Activated T-cell treated with anti-CD3 and anti-CD28 coated beads for 1 hour (primary cell): ENCODE results near the gene KRT82.
"Not testable (repeated sequence)": the region's sequence is repeated elsewhere in the genome, so short reads cannot be mapped to it uniquely, and the experiment has no call there.

Experiments used
- DNase-seq: peaks from one replicate; pipeline ENCODE4 v3.0.0-alpha.2; 2020; ENCODE audit warnings: low read depth

The KRT82 gene

DNA sequence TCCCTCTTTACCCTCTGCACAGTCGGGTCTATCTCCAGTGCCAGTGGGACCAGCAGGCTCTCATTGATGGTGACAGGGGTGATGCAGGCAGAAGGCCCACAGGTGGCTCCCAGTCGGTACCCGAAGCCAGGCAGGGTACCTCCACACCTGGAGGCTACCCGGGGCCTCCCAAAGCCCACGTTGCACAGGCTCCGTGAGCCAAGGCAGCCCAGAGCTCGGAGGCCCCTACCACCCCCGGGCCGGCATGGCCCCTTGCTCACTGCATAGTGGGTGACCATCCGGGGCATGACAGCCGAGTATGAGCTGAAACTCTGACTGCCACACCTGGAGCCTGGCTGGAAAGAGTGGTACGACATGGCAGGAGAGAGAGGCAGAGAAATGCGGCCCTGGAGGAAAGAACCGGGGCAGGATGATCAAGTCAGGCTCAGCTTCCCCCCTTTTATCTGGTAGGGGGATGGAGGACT is at the start of gene KRT82:
TSS of gene KRT82 (minus strand) at position 414 of the 464 bp plus-strand sequence. CDS start at position 356, 58 bp downstream.
- DNase-seq: no peak

DNA sequence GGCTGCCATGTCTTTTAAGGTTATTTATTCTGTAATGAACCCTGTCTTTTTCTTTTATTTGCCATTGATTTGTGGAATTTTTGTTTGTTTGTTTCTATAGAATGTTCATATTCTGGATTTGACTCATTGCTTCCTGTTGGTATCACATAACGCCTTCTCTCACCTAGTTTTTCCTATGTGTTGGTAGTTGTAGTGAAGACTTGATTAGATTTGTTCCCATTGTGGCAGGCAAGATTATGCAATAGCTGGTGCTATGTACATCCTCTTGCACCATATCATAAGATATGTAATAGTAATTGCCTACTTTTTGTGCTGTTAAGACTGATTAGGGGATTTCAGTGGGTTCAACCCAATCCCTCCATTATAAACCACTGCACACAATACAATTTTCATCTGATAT is 49.7 kb upstream of the KRT82 start:
- no peak for DNase-seq

DNA sequence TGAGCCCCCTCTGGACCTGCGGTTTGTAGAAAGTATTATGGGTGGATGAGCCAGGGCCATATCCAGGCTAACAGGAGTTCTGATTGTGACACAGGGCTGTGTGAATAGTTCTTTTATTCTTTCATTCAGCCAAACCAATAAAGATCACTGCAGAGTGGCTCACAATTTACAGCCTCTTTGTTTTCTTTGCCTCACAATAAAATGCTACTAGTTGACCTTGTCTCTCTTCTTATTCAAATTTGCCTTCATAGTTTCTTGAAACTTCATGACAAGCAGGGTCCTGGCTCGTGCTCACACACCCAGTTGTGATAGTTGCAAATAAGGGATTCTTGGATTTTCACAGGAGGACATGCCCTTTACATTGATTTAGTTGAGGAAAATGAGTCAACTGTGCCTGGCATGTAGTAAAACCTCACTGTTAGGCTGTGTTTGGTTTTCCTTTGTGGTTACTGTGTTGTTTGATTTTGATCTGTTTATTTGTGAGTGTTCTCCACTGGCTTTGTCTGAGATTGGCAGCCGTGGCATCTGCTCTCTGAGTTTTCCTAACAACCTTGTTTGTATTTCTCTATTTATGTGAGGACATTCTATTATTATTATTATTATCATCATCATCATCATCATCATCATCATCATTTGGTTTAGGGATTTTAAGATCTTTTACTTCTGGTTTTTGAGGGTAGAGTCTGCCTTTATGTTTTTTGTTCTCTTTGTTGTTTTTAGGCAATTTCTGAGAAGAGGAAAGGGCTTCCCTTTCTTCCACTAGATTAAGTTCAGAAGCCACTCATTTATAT is 48.5 kb upstream of the KRT82 start:
- no peak for DNase-seq

DNA sequence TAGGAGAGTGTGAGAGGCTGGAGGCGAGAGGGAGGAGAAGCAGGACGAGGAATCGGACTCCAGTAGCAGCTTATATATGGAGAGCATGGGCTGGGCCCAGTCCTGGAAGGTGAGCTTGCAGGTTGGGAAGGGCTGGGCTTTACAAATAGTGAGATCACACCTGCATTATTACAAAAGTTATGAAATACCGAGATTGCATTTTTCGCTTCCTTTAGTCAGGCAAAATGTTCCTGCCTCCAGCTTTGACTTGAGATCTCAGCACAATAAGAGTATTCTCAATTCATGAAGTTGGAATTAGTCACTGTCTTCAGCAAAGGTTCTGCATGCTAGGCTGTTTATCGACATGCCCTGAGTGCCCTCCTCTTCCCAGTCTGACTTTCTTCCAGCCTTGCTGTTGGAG is 46.0 kb upstream of the KRT82 start, which contains the start of gene KRT6B:
TSS of gene KRT6B (minus strand) at position 46 of the 400 bp plus-strand sequence. CDS start 68 bp downstream, outside the sequence.
- DNase-seq: no peak

DNA sequence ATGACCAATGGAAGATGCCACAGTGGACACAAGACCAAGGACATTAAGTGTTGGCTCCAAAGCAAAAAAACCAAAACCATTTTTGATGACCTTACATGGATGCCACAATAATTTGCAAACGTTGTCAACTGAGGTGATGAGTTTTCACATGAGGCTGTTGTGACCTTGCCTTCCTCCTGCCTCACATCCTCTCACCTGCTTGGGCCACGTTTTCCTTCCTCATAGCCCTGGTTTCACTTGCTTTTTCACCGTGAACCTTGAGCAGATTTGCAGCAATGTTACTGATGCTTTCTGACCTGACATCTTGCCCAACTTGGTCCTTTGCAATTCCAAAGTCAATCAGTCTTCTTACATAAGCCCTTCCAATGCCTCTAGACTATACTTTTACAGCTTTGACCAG is 42.1 kb upstream of the KRT82 start:
- no peak for DNase-seq

DNA sequence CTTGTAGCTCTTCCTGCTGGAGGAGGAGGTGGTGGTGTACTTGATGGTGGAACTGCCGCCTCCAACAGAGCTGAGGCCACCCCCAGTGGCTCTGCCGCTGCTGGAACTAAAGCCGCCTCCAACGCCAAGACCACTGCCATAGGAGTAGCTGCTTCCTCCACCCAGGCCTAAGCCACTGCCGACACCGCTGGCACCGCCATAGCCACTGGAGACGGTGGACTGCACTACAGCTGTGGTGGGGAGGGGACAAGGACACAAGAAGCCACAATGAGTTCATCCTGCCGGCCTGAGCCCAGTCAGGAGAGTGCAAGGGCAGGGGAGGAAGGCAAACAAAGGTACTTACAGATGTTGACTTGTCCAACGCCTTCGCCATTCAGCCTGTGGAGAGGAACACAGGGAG is 41.1 kb upstream of the KRT82 start:
- DNase-seq: not testable (repeated sequence)

DNA sequence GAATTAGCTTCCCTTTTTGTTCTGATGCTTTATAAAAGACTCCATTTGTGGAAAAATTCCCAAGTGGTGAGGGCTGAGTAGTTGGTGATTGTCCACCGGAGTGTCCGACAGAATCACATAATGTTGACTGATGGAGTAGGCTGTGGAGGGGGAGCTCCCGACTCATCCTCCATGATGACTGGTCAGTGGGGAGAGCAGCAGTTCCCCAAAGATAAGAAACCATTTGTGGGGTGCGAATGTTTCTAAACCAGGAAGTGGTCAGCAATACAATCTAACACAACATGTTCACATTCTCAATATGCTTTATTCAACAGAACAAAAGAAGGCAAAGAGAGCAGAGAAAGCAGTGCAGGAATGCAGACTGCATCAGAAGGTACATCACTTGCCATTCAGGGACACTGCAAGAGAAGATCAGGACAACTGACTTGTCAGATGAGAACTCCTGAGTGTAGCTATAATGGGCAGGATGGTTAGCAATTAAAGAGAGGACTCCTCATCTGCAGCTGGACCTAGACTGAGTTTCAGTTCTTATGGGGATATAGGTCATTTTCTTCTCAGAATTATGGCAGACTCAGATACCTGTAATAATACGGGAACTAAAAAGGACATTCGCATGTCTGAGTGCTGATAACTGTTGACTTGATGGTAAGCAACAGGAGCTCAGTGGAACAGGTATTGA is 40.4 kb upstream of the KRT82 start:
- DNase-seq: no peak

DNA sequence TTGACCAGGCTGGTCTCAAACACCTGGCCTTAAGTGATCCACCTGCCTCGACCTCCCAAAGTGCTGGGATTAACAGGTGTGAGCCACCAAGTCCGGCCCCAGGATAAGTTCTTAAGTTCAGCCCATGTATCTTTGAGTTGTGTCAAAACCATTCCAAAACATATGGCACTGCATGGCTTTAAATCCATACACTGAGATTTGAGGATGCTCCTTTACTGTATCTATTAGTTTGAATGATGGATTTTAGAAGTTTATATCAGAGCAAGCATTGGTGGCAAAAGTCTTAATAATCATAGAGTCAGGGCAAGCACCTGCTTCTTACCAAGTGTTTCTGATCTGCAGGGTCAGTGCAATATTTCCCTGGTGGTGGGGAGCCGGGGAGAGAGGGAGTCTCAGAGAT is 39.7 kb upstream of the KRT82 start:
- no peak for DNase-seq

DNA sequence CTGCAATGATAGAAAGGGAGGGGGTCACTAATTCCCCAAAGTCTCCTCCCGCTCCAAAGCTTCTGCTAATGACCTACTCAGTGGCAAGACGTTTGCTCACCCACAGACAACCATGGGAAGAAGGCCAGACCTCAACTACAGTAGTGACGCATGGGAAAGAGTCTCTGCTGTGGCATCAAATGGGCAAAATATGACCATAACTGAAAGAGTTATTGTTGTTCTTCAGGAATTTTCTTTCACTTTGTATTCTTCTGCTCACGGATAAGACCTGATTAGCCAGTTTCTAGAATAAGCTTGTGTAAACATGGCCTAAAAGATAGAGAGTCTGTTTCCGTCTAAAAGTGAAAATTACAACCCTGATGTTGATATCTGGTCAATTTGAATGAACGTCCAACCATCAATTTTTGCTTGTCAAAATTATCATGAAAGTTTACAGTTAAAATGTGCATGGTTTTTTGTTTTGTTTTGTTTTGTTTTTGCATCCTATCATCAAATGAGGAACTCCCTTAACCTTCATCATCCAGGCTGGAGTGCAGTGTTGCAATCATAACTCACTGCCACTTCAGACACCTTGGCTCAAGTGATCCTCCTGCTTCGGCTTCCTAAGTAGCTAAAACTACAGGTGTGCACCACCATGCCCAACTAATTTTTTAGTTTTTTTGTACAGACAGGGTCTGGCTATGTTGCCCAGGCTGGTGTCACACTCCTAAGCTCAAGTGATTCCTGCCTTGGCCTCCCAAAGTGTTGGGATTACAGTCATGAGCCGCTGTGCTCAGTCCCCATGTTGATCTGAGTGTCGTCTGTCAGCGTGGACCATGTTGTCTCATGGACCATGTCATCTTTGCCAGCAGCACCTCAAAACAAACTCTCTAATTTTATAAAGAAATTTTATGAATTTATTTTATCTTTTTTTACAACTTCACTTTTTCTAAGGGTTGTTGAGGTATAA is 38.8 kb upstream of the KRT82 start:
- DNase-seq: no peak

DNA sequence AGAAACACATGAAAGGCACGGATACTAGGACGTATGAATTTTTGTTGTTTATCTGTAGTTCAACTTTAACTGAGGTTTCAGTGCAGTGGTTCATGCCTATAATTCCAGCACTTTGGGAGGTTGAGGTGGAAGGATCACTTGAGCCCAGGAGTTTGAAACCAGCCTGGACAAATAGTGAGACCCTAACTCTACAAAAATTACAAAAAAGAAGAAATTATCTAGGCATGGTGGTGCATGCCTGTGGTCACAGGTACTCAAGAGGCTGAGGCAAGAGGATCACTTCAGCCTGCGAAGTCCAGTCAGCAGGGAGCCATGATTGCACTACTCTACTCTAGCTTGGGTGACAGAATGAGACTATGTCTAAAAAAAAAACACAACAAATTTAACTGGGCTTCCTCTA is 37.8 kb upstream of the KRT82 start:
- no peak for DNase-seq

DNA sequence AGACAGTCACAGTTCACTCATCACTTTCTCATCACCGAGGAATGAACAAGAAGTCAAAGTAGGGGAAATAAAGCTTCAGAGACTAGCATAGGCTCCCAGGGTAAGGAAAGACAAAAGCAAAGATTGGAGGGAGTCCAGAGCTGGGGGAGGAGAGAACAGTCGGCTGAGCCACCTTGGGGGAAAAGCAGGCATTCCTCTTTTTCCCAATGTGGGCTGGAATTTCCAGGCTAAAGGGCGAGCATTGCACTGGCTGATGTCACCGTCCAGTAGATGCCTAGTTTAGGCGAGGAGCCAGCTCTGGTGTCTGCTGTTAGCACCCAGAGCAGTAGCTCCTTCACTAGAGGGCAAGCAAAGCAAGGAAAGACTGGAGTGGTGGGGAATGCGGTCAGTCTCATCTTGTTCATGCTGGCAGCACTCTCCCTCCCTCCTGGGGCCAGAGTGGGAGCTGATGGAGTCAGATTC is 36.5 kb upstream of the KRT82 start:
- no peak for DNase-seq

DNA sequence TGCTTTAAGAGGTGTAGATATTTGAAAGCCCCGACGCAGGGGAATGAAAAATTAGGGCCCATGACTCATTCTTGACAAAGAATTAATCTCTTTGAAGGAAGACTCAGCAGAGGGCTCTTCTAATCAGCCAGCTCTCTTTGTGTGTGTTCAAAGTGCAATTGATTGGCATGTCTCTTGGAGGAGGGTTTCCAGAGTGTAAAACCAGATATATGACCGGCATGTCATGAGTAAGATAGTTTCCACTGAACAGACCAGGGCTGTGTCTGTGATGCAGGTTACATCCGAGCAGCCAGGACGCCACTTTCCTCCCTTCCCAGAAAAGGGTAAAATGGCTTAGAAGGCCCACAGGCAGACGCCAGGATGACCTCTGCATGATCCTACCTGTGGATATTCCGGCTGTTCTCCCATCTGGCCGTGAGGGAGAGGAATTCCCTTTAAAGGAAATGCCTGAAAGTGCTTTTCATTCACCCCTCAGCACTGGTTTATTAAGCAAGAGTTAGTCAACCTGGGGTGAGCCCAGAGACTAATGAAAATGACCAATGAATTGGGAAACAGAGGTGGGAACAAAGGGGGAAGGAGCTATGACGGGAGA is 35.3 kb upstream of the KRT82 start:
- no peak for DNase-seq

DNA sequence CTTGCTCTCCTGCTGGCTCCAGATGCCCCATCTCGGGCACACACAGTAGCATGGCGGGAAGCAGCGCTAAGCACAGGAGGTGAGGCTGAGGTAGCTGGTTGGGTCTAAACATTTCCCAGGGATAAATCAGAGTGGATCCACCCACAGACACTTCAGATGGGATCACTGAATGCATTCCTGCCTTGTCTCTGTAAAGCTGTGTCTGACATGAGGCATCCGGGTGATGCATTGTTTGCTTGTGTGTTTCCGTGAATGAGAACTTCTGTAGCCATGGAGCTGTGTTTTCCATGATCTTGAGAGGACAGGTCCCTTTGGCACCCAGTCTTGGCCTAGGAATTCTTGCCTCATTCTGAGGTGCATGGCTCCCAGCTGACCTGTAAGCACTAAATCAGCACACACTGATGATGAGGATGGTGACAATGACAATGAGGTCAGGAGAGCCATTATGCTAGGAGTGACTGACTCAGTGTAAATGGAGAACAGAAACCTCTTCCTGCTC is 34.7 kb upstream of the KRT82 start:
- no peak for DNase-seq

DNA sequence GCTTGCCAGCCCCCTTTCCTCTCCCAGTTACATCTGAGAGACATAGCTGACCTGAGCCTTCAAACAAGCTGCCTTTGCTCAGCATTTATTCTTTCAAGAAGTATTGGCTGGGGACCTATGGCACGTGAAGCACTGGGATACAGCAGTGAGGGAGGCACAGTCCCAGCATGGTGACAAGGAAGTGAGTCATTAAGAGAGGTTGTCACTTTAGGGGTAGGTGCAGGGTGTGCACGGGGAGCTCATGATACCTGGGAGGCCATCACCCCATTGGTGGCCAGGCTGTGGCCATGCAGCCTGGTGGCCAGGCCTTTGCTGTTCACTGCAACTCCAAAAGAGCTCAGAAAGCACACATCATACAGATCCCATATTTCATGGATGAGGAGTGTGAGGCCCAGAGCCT is 33.7 kb upstream of the KRT82 start:
- DNase-seq: no peak

DNA sequence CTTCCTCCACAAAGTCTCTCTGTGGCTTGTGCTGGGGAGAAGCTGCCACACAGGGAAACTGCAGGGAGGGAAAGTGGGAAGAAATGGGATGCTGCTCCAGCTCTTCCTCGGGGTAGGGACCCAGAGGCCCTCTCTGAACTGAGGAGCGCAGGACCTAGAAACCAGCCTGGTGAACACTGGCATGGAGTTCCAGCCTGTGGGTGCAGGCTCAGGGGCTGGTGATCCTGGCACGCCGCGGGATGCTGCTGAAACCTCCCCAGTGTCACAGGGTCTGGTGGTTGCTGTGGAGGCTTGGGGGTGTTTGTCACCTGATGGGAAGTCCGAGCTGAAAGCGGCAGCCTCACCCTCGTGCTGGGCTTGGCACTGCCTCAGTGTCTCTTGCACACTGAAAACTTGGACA is 33.3 kb upstream of the KRT82 start:
- no peak for DNase-seq

DNA sequence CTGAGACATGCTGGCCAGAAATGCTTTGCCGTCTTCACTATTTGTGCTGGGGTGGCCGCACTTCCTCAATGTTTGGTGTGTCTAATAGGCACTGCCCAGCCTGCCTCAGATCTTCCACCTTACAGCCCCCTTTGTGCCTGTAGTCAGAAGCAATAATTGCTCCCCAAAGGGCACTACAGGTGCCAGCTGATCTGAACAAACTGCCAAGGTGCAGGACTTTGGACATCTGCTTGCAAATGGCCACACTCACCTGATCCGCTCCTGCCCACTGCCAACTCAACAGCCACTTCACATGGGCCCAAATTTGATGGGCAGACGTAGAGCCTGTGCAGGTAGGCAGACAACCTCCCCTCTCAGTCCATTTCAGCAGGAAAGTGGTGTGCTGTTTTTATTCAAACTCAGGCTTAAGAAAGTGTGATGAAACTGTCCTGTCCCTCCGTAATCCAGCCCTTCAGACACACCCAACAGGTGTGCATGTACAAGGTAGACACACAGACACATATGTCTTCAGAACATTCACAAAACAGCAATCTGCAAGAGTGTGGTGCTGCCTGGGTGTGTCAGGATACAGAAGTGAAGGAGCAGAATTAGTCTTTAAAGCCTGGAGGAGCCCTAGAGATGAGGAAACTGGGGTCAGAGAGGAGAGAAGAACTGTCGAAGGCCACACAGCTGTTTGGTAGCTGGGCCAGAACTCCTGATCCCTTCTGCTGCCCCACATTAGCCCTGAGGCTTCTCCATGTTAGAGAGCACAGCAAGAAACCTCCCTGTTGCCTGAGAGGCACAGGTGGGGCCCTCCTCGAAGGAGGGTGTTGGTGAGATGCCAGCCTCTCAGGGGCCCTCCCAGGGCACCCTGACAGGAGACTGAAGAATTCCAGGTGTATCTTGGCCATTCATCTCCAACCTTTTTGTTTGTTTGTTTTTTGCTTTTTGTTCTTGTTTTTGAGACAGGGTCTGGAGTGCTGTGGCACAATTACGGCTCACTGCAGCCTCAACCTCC is 32.5 kb upstream of the KRT82 start:
- DNase-seq: no peak

DNA sequence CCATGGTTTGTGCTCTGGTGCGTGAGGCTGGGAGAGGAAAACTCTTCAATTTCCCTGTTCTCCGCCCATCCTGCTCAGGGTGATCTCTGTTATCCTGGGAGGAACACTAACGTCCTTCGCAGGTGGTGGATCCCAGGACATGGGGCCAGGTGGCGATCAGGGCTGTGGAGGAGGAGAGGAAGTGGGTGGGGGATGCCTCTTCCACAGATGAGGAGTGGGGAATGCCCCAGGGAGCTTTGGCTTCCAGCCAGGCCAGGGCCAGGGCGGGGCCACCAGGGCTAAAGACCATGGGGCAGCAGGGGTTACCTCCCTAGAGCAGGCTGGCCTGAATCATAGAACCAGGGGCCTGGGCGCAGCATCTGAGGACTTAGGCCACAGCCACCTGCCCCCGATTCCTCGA is 31.4 kb upstream of the KRT82 start:
- DNase-seq: no peak

DNA sequence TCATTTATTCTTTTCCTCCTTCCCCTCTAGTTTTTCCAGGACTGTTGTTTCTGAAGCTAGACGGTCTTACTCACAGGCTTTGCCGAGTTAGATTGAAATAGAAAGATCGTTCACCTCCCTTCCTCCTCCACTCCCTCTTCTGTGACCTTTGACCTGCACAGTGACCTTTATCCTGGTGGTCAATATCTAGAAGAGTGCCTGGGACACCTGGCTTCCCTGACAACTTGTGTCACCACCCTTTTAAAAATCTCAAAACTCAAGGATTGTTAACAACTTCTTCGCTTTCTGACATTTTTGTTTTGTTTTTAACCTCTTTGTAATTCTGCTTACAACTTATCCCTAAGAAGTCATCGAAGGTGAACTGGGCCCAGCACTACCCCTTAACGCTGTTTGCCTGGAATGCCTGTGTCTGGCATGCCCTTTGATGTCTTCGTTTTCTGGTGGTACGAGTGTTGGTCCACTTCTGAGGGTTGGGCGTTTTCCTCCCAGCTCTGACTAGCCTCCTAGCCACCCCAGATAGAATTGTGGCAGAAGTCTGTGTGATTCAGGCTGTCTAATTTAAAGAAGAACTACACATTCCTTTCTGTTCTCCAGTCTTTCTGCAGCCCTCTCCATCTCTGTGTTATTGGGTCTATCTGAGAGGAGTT is 30.8 kb upstream of the KRT82 start:
- DNase-seq: no peak

DNA sequence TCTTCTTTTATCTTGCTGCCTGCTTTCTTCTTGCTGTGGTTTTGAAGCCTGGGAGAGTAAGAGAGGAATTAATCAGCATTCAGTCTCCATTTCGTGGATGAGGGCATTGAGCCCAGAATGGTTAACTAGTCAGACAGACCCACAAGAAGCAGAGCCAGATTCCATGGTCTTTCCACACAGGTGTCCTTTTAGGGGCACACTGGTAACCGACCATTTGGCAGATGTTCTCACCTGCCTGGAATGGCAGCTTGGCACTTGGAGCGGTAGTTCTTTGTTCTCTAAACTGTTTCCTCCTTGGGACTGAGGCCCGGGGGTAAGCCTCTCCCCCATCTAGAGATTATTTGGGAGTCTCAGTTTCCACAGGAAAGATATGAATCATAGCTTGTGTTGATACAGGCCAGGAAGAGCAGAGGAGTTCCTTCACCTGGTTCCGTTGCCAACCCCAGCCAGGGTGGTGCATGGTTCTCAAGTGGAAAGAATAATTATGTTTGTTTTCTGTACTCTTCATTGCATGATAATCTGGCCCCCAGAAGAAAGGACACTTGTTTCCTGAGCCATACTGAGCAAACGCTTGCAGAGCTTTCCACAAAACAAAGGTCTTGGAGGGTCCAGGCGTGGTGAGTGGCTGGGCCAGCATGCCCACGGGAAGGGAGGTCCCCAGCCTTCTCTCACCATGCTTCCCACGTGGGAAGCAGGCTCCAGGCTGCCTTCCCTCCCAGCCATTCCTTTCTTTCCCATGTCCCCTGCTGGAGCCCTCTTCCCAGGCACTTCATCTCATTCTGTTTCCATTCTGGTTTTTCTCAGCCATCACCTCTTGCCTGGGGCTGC is 30.1 kb upstream of the KRT82 start:
- no peak for DNase-seq
